ENCODE measurements around the gene VKORC1L1.
"Not testable (repeated sequence)": the region's sequence is repeated elsewhere in the genome, so short reads cannot be mapped to it uniquely, and the experiment has no call there.

Gene VKORC1L1

GRCh38 chr7:65979583-65980477, 107.0 kb downstream of the VKORC1L1 start:
- TF ChIP-seq CTCF (IDR thresholded peaks at IDR 0.05; ENCODE audit: low read depth, low read length) = no peak
- no peak for DNase-seq (ENCODE audit: extremely low read depth, low read depth)

- no peak for TF ChIP-seq CTCF (IDR thresholded peaks at IDR 0.05; ENCODE audit: low read depth, low read length)
- no peak for DNase-seq (ENCODE audit: extremely low read depth, low read depth)
Measured at GRCh38 chr7:65980478-65981250, 107.8 kb downstream of the VKORC1L1 start.

GRCh38 chr7:65981965-65982792, 109.3 kb downstream of the VKORC1L1 start, which contains the start of gene GUSB:
Gene GUSB, minus strand, starts transcription at chr7:65982213. Its CDS starts 30 bp downstream, at chr7:65982183.
- DNase-seq (ENCODE audit: extremely low read depth, low read depth) = peak; percentile 56
- TF ChIP-seq CTCF (IDR thresholded peaks at IDR 0.05; ENCODE audit: low read depth, low read length) = no peak

GRCh38 chr7:65983965-65984658, 111.2 kb downstream of the VKORC1L1 start:
- DNase-seq (ENCODE audit: extremely low read depth, low read depth) = no peak
- no peak for TF ChIP-seq CTCF (IDR thresholded peaks at IDR 0.05; ENCODE audit: low read depth, low read length)

GRCh38 chr7:65988084-65988483, 115.2 kb downstream of the VKORC1L1 start:
- no peak for DNase-seq (ENCODE audit: extremely low read depth, low read depth)
- no peak for TF ChIP-seq CTCF (IDR thresholded peaks at IDR 0.05; ENCODE audit: low read depth, low read length)

GRCh38 chr7:65988503-65988902, 115.6 kb downstream of the VKORC1L1 start:
- not testable (repeated sequence) for DNase-seq (ENCODE audit: extremely low read depth, low read depth)

GRCh38 chr7:65989694-65990080, 116.8 kb downstream of the VKORC1L1 start:
- no peak for DNase-seq (ENCODE audit: extremely low read depth, low read depth)
- no peak for TF ChIP-seq CTCF (IDR thresholded peaks at IDR 0.05; ENCODE audit: low read depth, low read length)

GRCh38 chr7:65991829-65992228, 119.0 kb downstream of the VKORC1L1 start:
- not testable (repeated sequence) for DNase-seq (ENCODE audit: extremely low read depth, low read depth)

All from AG09319 (cell line).